ENCODE data around the gene CRISP2. TPM values are rescaled to one million over a fixed set of nuclear protein-coding genes. Genes with fewer than 3 reads are reported as not detected.
A peak's percentile ranks its signal among the peaks of the same experiment; 100 is the strongest.

Gene CRISP2
- total and polyA plus RNA-seq, 2 experiments from 2014 or later: 0.63 to 1.2 TPM

GRCh38 chr6:49675816-49676215 lies 37.5 kb downstream of the CRISP2 start (continued):
- TF ChIP-seq ZNF462 (CRISPR knock-in tag; IDR thresholded peaks at IDR 0.05): no peak
- no peak for TF ChIP-seq JUNB (IDR thresholded peaks at IDR 0.05; ENCODE audit: unreplicated experiment)

DNA sequence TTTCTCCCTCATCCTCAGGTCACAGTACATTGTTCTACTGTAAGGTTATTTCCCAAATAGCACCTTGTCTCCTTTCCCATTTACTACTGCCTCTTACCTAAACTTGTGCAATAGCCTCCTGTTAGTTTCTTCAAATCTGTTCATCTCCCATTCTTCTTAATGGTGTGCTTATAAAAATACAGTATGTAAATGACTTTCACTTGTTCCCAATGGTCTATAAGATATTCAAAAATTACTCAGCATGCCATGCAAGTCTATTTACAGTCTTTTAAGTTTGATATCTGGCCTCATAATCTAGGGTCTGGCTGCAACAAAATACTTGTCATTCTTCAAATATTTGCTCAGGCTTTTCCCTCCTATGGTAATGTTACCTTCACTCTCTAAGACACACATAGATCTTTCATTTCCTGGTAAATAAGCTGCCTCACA lies 45.2 kb downstream of the CRISP2 start:
- H3K27me3 ChIP-seq (ENCODE audit: insufficient read depth): no peaks in the 10 kb centered on the region
- no peaks in the 10 kb centered on the region for H4K20me1 ChIP-seq (replicated peaks; ENCODE audit: insufficient read depth)
- Mint-ChIP-seq H3K27ac (no peak overlapping the region), H3K9me3 (peaks cover 4% of the 10 kb centered on the region; the same call in 2 of the 3 replicates), H3K36me3 (ENCODE audit: low read depth) (no peaks in the 10 kb centered on the region), H3K4me3 (no peak overlapping the region), H3K4me1 (peaks cover 8% of the 10 kb centered on the region; the same call in 2 of the 3 replicates), H3K27me3 (ENCODE audit: insufficient read depth, low read depth, poor library complexity) (no peaks in the 10 kb centered on the region)
- no peaks in the 10 kb centered on the region for H3K79me2 ChIP-seq (replicated peaks; ENCODE audit: insufficient read depth)
- H3K4me2 ChIP-seq: peak overlapping the region; percentile 17
- H2AFZ ChIP-seq: no peak overlapping the region
- ATAC-seq: no peak
- H3K9me2 ChIP-seq (ENCODE audit: insufficient read depth): peaks cover 5% of the 10 kb centered on the region; the same call in 1 of the 2 replicates
- H3F3A ChIP-seq (replicated peaks; ENCODE audit: low read depth): no peaks in the 10 kb centered on the region
- no peaks in the 10 kb centered on the region for H3K36me3 ChIP-seq (ENCODE audit: insufficient read depth)
- peak; percentile 18 for DNase-seq (ENCODE audit: low spot score)
- H3K4me1 ChIP-seq (ENCODE audit: insufficient read depth): peaks cover 25% of the 10 kb centered on the region
- H3K4me3 ChIP-seq: no peak overlapping the region
- H3K27ac ChIP-seq (ENCODE audit: low read depth): peak overlapping the region; percentile 43; the same call in 1 of the 2 replicates
- TF ChIP-seq ZNF114 (CRISPR knock-in tag; IDR thresholded peaks at IDR 0.05): no peak
- TF ChIP-seq, protein P1, sequence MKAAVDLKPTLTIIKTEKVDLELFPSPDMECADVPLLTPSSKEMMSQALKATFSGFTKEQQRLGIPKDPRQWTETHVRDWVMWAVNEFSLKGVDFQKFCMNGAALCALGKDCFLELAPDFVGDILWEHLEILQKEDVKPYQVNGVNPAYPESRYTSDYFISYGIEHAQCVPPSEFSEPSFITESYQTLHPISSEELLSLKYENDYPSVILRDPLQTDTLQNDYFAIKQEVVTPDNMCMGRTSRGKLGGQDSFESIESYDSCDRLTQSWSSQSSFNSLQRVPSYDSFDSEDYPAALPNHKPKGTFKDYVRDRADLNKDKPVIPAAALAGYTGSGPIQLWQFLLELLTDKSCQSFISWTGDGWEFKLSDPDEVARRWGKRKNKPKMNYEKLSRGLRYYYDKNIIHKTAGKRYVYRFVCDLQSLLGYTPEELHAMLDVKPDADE (IDR thresholded peaks at IDR 0.05): no peak
- no peak for TF ChIP-seq ZNF462 (CRISPR knock-in tag; IDR thresholded peaks at IDR 0.05)
- TF ChIP-seq STAT1 (IDR thresholded peaks at IDR 0.05; ENCODE audit: unreplicated experiment): no peak
- TF ChIP-seq NANOG (IDR thresholded peaks at IDR 0.05; ENCODE audit: borderline replicate concordance): no peak
- no peak for TF ChIP-seq EZH2 (IDR thresholded peaks at IDR 0.05; ENCODE audit: low read depth, unreplicated experiment)
